Measurements from ENCODE around the gene PPIC.

DNA sequence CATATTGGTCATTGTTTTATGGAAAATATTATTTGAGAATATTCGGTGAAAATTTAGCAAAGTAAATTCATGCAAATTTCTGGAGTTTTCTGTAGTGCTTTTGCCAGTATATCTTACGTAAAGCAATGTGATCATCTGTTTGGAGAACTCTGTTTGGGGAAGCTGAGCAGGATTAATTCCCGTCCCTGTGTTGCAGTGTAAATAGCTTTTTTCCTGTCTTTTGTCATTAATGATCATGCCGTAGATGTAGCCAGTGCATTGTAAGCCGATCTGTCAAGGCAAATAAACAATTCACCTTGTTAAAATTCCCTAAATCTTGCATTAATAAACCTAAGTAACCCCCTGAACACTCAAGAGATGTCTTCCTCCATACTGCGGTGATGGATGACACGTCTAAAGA lies 39.2 kb downstream of the PPIC start:
- TF ChIP-seq, protein P1, sequence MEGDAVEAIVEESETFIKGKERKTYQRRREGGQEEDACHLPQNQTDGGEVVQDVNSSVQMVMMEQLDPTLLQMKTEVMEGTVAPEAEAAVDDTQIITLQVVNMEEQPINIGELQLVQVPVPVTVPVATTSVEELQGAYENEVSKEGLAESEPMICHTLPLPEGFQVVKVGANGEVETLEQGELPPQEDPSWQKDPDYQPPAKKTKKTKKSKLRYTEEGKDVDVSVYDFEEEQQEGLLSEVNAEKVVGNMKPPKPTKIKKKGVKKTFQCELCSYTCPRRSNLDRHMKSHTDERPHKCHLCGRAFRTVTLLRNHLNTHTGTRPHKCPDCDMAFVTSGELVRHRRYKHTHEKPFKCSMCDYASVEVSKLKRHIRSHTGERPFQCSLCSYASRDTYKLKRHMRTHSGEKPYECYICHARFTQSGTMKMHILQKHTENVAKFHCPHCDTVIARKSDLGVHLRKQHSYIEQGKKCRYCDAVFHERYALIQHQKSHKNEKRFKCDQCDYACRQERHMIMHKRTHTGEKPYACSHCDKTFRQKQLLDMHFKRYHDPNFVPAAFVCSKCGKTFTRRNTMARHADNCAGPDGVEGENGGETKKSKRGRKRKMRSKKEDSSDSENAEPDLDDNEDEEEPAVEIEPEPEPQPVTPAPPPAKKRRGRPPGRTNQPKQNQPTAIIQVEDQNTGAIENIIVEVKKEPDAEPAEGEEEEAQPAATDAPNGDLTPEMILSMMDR (IDR thresholded peaks at IDR 0.05): no peak
- no peak for TF ChIP-seq POLR2A (IDR thresholded peaks at IDR 0.05)

Measured in testis (tissue), 2 donors.